ENCODE measurements around the gene CAMK2D.

CAMK2D gene

GRCh38 chr4:113423631-113424030 is 337.9 kb downstream of the CAMK2D start:
- peaks cover 0 to 6% (median 0%) of the 10 kb centered on the region in 5 experiments for H3K9me3 ChIP-seq (ENCODE audit: control extremely low read depth in 1 of 5, control insufficient read depth in 4 of 5, insufficient read depth in 2 of 5, low read depth in 1 of 5, low read length in 4 of 5)
- DNase-seq, result no peak
- H3K27me3 ChIP-seq (replicated peaks in 2 of 5; ENCODE audit: control insufficient read depth in 4 of 5, insufficient read depth in 5 of 5, low read length in 4 of 5), result no peaks in the 10 kb centered on the region
- no peak overlapping the region for H3K27ac ChIP-seq (ENCODE audit: insufficient read depth in 1 of 2, low read depth in 1 of 2, low read length in 2 of 2, poor library complexity in 1 of 2, severe bottlenecking in 2 of 2)
- ChIA-PET POLR2A (no interaction called here), CTCF (no interaction called here)
- no CpG with 5 or more reads among the region's 1 CpG for WGBS (ENCODE audit: insufficient coverage)
- no peak overlapping the region for H3K4me3 ChIP-seq (ENCODE audit: control insufficient read depth in 1 of 7, extremely low read depth in 1 of 7, insufficient read depth in 4 of 7, low read depth in 2 of 7, low read length in 6 of 7)
- H3K4me1 ChIP-seq (ENCODE audit: control extremely low read depth in 1 of 4, control insufficient read depth in 4 of 4, insufficient read depth in 4 of 4, low read length in 3 of 4), result no peaks in the 10 kb centered on the region
- H3K36me3 ChIP-seq (ENCODE audit: control insufficient read depth in 4 of 4, insufficient read depth in 4 of 4, low read length in 3 of 4), result no peaks in the 10 kb centered on the region

GRCh38 chr4:113420938-113421337 is 340.6 kb downstream of the CAMK2D start:
- Histone ChIP-seq H3K4me3 (ENCODE audit: control insufficient read depth in 1 of 7, extremely low read depth in 1 of 7, insufficient read depth in 4 of 7, low read depth in 2 of 7, low read length in 6 of 7) (no peak overlapping the region), H3K27me3 (replicated peaks in 2 of 5; ENCODE audit: control insufficient read depth in 4 of 5, insufficient read depth in 5 of 5, low read length in 4 of 5) (no peaks in the 10 kb centered on the region), H3K27ac (ENCODE audit: insufficient read depth in 1 of 2, low read depth in 1 of 2, low read length in 2 of 2, poor library complexity in 1 of 2, severe bottlenecking in 2 of 2) (no peak overlapping the region), H3K9me3 (ENCODE audit: control extremely low read depth in 1 of 5, control insufficient read depth in 4 of 5, insufficient read depth in 2 of 5, low read depth in 1 of 5, low read length in 4 of 5) (peaks cover 0 to 6% (median 0%) of the 10 kb centered on the region in 5 experiments), H3K36me3 (ENCODE audit: control insufficient read depth in 4 of 4, insufficient read depth in 4 of 4, low read length in 3 of 4) (no peaks in the 10 kb centered on the region), H3K4me1 (ENCODE audit: control extremely low read depth in 1 of 4, control insufficient read depth in 4 of 4, insufficient read depth in 4 of 4, low read length in 3 of 4) (no peaks in the 10 kb centered on the region)
- ChIA-PET POLR2A (no interaction called here), CTCF (no interaction called here)
- no peak for DNase-seq

- ChIA-PET POLR2A (no interaction called here), CTCF (no interaction called here)
- H3K36me3 ChIP-seq (ENCODE audit: control insufficient read depth in 4 of 4, insufficient read depth in 4 of 4, low read length in 3 of 4), result no peaks in the 10 kb centered on the region
- H3K4me3 ChIP-seq (ENCODE audit: control insufficient read depth in 1 of 7, extremely low read depth in 1 of 7, insufficient read depth in 4 of 7, low read depth in 2 of 7, low read length in 6 of 7), result no peak overlapping the region
- no peaks in the 10 kb centered on the region for H3K27me3 ChIP-seq (replicated peaks in 2 of 5; ENCODE audit: control insufficient read depth in 4 of 5, insufficient read depth in 5 of 5, low read length in 4 of 5)
- peaks cover 0 to 6% (median 0%) of the 10 kb centered on the region in 5 experiments for H3K9me3 ChIP-seq (ENCODE audit: control extremely low read depth in 1 of 5, control insufficient read depth in 4 of 5, insufficient read depth in 2 of 5, low read depth in 1 of 5, low read length in 4 of 5)
- no peak for DNase-seq
- H3K4me1 ChIP-seq (ENCODE audit: control extremely low read depth in 1 of 4, control insufficient read depth in 4 of 4, insufficient read depth in 4 of 4, low read length in 3 of 4), result no peaks in the 10 kb centered on the region
- no peak overlapping the region for H3K27ac ChIP-seq (ENCODE audit: insufficient read depth in 1 of 2, low read depth in 1 of 2, low read length in 2 of 2, poor library complexity in 1 of 2, severe bottlenecking in 2 of 2)
- no CpG with 5 or more reads among the region's 2 CpGs for WGBS (ENCODE audit: insufficient coverage)
These were observed 341.9 kb downstream of the CAMK2D start for GRCh38 chr4:113419631-113420030.

- Histone ChIP-seq H3K4me1 (ENCODE audit: control extremely low read depth in 1 of 4, control insufficient read depth in 4 of 4, insufficient read depth in 4 of 4, low read length in 3 of 4) (no peaks in the 10 kb centered on the region), H3K36me3 (ENCODE audit: control insufficient read depth in 4 of 4, insufficient read depth in 4 of 4, low read length in 3 of 4) (no peaks in the 10 kb centered on the region), H3K27ac (ENCODE audit: insufficient read depth in 1 of 2, low read depth in 1 of 2, low read length in 2 of 2, poor library complexity in 1 of 2, severe bottlenecking in 2 of 2) (no peak overlapping the region), H3K27me3 (replicated peaks in 2 of 5; ENCODE audit: control insufficient read depth in 4 of 5, insufficient read depth in 5 of 5, low read length in 4 of 5) (peaks cover 0 to 1% (median 0%) of the 10 kb centered on the region in 5 experiments), H3K9me3 (ENCODE audit: control extremely low read depth in 1 of 5, control insufficient read depth in 4 of 5, insufficient read depth in 2 of 5, low read depth in 1 of 5, low read length in 4 of 5) (no peaks in the 10 kb centered on the region), H3K4me3 (ENCODE audit: control insufficient read depth in 1 of 7, extremely low read depth in 1 of 7, insufficient read depth in 4 of 7, low read depth in 2 of 7, low read length in 6 of 7) (no peak overlapping the region)
- POLR2A ChIA-PET, result no interaction called here
- 44% methylated on average over 2 of the region's 4 CpGs for WGBS (ENCODE audit: insufficient coverage)
- no peak for DNase-seq
- CTCF ChIA-PET, result interaction anchor here (0.5 to 0.9 kb wide), 3 partner anchors 17 to 907 kb away, joined by 3 read pairs; no protein-coding TSS in a partner anchor
These were observed 350.0 kb downstream of the CAMK2D start for GRCh38 chr4:113411496-113411938.

GRCh38 chr4:113410686-113411085 is 350.9 kb downstream of the CAMK2D start:
- ChIA-PET POLR2A (no interaction called here), CTCF (no interaction called here)
- H3K4me1 ChIP-seq (ENCODE audit: control extremely low read depth in 1 of 4, control insufficient read depth in 4 of 4, insufficient read depth in 4 of 4, low read length in 3 of 4), result no peaks in the 10 kb centered on the region
- H3K27ac ChIP-seq (ENCODE audit: insufficient read depth in 1 of 2, low read depth in 1 of 2, low read length in 2 of 2, poor library complexity in 1 of 2, severe bottlenecking in 2 of 2), result no peak overlapping the region
- no peak overlapping the region for H3K4me3 ChIP-seq (ENCODE audit: control insufficient read depth in 1 of 7, extremely low read depth in 1 of 7, insufficient read depth in 4 of 7, low read depth in 2 of 7, low read length in 6 of 7)
- no peak for DNase-seq
- peaks cover 0 to 2% (median 0%) of the 10 kb centered on the region in 5 experiments for H3K27me3 ChIP-seq (replicated peaks in 2 of 5; ENCODE audit: control insufficient read depth in 4 of 5, insufficient read depth in 5 of 5, low read length in 4 of 5)
- H3K36me3 ChIP-seq (ENCODE audit: control insufficient read depth in 4 of 4, insufficient read depth in 4 of 4, low read length in 3 of 4), result no peaks in the 10 kb centered on the region
- no peaks in the 10 kb centered on the region for H3K9me3 ChIP-seq (ENCODE audit: control extremely low read depth in 1 of 5, control insufficient read depth in 4 of 5, insufficient read depth in 2 of 5, low read depth in 1 of 5, low read length in 4 of 5)

- no peak for DNase-seq
- Histone ChIP-seq H3K4me3 (ENCODE audit: control insufficient read depth in 1 of 7, extremely low read depth in 1 of 7, insufficient read depth in 4 of 7, low read depth in 2 of 7, low read length in 6 of 7) (no peak overlapping the region), H3K9me3 (ENCODE audit: control extremely low read depth in 1 of 5, control insufficient read depth in 4 of 5, insufficient read depth in 2 of 5, low read depth in 1 of 5, low read length in 4 of 5) (no peaks in the 10 kb centered on the region), H3K27me3 (replicated peaks in 2 of 5; ENCODE audit: control insufficient read depth in 4 of 5, insufficient read depth in 5 of 5, low read length in 4 of 5) (peaks cover 0 to 2% (median 0%) of the 10 kb centered on the region in 5 experiments), H3K36me3 (ENCODE audit: control insufficient read depth in 4 of 4, insufficient read depth in 4 of 4, low read length in 3 of 4) (no peaks in the 10 kb centered on the region), H3K4me1 (ENCODE audit: control extremely low read depth in 1 of 4, control insufficient read depth in 4 of 4, insufficient read depth in 4 of 4, low read length in 3 of 4) (no peaks in the 10 kb centered on the region), H3K27ac (ENCODE audit: insufficient read depth in 1 of 2, low read depth in 1 of 2, low read length in 2 of 2, poor library complexity in 1 of 2, severe bottlenecking in 2 of 2) (no peak overlapping the region)
- WGBS (ENCODE audit: insufficient coverage), result no CpG with 5 or more reads among the region's 4 CpGs
- ChIA-PET CTCF (interaction anchor here (1.4 kb wide), 1 partner anchor 14 kb away, joined by 5 read pairs; no protein-coding TSS in a partner anchor), POLR2A (no interaction called here)
These were observed 352.4 kb downstream of the CAMK2D start for GRCh38 chr4:113409181-113409580.

- ChIA-PET CTCF (no interaction called here), POLR2A (no interaction called here)
- no peaks in the 10 kb centered on the region for H3K36me3 ChIP-seq (ENCODE audit: control insufficient read depth in 4 of 4, insufficient read depth in 4 of 4, low read length in 3 of 4)
- DNase-seq, result no peak
- no peaks in the 10 kb centered on the region for H3K9me3 ChIP-seq (ENCODE audit: control extremely low read depth in 1 of 5, control insufficient read depth in 4 of 5, insufficient read depth in 2 of 5, low read depth in 1 of 5, low read length in 4 of 5)
- peaks cover 0 to 2% (median 0%) of the 10 kb centered on the region in 5 experiments for H3K27me3 ChIP-seq (replicated peaks in 2 of 5; ENCODE audit: control insufficient read depth in 4 of 5, insufficient read depth in 5 of 5, low read length in 4 of 5)
- no peaks in the 10 kb centered on the region for H3K4me1 ChIP-seq (ENCODE audit: control extremely low read depth in 1 of 4, control insufficient read depth in 4 of 4, insufficient read depth in 4 of 4, low read length in 3 of 4)
- no peak overlapping the region for H3K4me3 ChIP-seq (ENCODE audit: control insufficient read depth in 1 of 7, extremely low read depth in 1 of 7, insufficient read depth in 4 of 7, low read depth in 2 of 7, low read length in 6 of 7)
- 100% methylated on average over 1 of the region's 2 CpGs for WGBS (ENCODE audit: insufficient coverage)
- no peak overlapping the region for H3K27ac ChIP-seq (ENCODE audit: insufficient read depth in 1 of 2, low read depth in 1 of 2, low read length in 2 of 2, poor library complexity in 1 of 2, severe bottlenecking in 2 of 2)
These were observed 354.1 kb downstream of the CAMK2D start for GRCh38 chr4:113407409-113407808.
